ENCODE measurements around the gene RPS19BP1.

Gene RPS19BP1

DNA sequence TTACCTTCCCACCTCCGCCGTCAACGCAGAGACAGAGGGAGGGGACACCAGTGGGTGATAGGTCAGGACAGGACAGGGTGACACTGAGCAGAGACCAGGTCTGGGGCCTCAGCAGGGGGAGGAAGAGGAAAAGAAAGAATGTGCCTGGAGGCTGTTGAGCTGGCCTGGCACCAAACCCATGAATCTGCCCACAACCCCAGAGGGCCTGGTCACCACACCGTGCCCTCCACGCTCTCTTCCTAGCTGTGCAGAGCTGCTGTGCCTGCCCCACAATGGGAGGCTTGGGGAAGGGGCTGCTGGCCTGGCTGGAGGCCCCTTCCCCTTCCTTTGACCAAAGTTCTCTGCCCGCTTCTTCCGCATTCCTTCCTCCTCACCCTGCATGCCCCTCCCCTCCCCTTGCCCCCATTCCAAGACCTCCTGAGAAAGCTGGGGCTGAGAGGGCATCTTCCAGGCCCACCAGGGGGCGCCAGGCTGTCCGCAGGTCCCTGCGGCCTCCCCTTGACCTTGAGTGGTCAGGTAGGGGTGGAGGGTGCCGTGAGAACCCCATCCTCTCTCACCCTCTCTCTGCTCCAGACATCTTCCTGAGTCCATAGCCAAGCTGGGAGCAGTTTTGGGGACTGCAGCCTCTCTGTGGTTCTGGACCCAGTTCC is 27.0 kb upstream of the RPS19BP1 start:
- in situ Hi-C loops (cut with MboI; ENCODE audit: low sequenced_read_pairs), result no loop called here

DNA sequence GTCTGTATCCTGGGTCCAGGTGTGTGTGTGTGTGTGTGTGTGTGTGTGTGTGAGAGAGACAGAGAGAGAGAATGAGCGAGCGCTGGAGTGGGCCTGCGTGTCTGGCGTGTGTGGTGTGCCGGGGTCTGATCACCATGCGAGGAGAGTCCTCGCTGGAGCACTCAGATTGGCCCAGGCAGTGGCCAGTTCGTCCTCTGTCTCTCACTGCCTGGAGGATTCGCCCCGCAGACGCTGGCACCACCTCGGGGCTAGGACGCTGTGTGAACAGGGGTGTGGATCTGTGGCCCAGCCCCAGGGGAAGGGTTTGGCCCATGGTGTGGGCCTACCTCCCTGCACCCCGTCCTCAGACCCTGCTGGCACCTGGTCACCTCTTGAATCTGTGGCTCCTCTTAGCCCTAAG is 26.4 kb upstream of the RPS19BP1 start:
- in situ Hi-C loops (cut with MboI; ENCODE audit: low sequenced_read_pairs), result no loop called here

DNA sequence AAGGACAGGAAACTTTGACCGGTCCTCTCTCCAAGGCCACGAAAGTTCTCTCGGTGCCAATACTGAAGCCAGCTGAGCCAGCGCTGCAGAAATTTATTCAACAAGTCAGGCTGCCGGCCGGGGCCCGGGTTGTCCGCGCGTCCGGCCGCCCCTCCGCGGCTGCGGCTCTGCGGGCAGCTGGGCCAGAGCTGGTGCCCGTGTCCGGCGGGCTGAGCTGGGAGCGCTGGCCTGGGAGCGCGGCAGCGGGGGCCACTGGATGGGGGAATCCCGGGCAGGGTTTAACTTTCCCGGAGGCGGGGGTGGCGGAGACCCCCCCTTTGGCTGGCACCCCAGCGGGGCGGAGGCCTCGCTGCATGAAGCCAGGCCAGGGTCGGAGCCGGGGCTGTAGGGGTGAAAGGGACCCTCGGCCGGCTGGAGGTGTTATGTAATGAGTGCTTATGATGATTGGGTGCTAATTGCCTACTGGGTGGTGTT is 25.7 kb upstream of the RPS19BP1 start:
- in situ Hi-C loops (cut with MboI; ENCODE audit: low sequenced_read_pairs), result no loop called here

DNA sequence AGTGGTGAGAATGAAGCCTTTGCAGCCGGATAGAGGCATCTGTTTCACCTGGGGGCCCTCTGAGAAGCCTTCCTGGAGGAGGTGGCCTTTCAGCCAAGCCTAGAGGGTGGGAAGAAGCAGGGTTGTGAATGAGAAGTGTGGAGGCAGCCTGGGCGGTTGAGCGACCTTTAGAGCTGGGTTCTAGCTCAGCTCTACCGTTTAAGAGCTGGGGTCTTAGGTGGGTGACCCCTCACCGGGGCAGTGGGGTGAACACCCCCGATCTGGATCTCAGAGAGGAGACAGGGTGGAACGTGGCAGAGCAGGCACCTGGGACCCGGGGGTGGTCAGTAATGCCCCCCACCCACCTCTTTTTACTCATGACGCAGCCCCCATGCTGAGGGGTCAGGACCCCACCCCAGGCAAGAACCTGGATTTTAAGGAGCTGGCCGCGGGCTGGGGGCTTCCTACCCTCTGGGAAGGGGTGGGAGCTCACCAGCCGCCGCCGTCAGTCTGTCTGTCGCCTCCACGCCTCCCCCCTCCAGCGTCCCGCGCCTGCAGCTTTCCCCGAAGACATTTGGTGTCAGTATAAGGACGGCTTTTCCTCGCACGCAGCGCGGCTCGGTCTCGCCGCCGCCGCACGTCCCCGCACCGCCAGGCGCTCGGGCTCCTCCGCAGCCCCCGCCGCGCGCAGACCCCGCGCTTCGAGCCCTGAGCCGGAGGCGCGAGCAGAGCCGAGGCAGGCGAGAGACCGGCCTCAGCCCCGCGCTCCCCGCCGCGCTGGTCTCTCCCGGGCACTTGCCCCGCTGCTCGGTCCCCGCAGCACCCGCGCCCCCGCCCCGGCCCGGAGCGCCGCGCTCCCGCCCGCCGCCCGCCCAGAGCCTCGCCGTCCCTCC is 24.7 kb upstream of the RPS19BP1 start:
- in situ Hi-C loops (cut with MboI; ENCODE audit: low sequenced_read_pairs), result no loop called here

DNA sequence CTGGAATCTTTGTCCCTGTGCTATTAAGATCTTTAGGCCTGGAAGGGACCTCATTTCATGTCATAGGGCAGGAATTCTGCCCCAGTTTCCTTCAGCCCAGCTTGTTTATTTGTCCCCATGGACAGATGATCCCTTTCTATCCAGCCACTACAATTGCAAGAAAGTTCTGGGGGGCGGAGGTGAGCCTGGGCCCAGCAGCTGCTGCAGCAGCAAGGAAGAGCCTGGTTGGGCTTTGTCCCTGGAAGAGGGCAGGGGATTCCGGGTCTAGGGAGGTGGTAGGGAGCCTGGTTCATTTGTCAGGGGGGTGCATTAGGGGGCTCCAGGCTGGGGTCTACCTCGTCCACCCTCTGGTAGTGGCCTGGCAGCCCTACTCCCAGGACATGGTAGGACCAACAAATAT is 21.6 kb upstream of the RPS19BP1 start:
- in situ Hi-C loops (cut with MboI; ENCODE audit: low sequenced_read_pairs), result no loop called here

DNA sequence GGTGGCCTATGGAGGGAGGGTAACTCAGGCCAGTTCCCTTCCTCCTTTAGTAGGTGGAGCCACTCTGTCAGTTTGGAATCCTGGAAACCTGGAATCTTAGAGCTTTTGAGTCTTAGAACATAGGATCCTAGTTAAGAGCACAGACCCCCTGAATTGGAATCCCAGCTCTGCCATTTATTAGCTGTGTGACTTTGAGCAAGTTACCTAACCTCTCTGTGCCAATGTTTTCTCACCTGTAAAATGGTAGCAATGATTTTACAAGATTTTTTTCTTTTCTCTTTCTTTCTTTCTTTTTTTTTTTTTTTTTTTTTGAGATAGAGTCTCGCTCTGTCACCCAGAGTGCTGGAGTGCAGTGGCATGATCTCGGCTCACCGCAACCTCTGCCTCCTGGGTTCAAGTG is 20.9 kb upstream of the RPS19BP1 start:
- in situ Hi-C loops (cut with MboI; ENCODE audit: low sequenced_read_pairs), result no loop called here

DNA sequence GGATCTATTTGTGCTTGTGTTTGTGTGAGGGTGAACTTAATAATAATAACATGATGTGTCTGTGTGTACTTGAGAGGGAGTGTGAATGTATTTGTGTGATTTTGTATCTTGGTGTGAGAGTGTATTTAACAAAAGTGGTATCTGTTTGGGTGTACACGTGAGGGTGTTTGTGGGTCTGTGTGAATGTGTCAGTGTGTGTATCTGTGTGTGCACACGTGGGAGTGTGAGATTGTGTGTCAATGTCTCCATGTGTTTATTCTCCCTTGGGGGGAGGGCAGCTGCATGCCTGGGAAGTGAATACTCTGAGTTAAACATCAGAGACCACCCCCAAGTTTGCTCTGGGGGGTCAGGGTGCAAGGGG is 15.0 kb upstream of the RPS19BP1 start:
- in situ Hi-C loops (cut with MboI; ENCODE audit: low sequenced_read_pairs), result no loop called here

DNA sequence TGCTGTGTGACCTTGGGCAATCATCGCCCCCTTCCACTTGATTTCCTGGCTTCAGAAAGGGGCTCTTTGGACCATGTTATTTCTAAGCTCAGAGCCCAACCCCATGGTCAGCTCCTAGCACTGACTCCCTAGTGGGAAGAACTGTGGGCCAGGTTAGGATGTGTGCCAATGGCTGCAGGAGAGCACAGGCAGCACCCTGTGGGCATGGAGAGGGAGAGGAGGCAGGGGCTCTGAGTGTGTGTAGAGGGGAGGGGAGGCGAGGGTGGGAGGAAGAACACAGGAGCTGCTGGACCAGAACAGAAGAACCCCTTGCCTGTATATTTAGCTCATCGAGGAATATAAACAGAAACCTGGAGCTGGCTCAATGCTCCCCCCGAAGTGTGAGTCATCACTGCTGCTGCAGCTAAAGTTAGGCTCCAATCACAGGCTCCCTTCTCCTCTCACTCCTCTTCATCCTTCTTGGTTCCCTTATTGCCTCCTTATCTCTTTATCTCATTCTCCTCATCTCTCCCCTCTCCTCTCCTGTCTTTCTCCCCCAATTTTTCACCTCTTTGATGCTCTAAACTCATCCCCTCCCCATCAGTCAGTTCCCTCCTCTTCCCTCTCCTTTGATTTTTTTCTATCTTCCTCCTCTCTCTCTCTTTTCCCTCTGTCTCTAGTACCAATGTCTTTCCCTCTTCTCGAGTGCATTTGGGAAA is 14.5 kb upstream of the RPS19BP1 start:
- in situ Hi-C loops (cut with MboI; ENCODE audit: low sequenced_read_pairs), result no loop called here

DNA sequence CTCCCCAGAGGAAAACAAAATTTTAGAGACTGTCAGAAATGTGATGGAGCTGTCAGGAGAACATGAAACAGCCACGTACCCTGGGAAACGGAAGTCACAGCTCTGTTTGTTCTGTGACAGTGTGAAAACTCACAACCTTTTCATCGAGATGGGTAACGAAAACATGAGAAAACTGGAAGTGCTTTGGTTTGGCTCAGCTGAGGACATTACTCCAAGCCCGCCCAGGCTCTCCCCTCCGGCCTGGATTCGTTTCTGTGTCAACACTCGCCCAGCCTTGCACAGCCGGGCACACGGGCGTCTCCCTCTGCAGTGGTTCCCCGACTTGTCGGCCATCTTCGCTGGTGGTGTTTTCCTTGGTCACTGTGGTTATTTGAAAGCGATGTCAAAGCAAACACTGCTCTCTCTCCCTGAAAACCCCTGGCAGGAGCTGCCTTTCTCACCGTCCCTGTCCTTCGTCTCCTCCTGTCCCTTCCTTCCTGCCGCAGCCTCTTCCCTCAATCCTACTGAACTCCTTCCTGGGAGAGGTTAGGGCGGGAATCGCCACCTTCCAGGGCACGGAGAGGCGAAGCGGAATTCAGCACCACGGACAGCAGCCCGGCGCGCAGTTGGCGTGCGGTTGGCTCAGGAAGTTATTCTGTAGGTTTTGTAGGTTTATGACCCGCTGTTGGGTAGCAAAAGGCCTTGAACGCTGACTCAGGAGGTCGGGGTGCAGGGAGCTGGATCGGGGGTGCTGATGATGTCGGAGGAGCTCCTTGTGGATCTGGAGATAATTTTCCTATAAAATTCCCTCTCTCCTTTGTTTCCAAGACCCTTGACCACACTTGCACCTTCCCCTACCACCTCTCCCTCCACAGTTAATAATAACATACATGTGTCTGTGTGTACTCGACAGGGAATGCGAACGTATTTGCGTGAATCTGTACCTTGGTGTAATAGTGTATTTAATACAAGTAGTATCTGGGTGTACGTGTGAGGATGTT is 13.1 kb upstream of the RPS19BP1 start:
- in situ Hi-C loops (cut with MboI; ENCODE audit: low sequenced_read_pairs), result no loop called here

DNA sequence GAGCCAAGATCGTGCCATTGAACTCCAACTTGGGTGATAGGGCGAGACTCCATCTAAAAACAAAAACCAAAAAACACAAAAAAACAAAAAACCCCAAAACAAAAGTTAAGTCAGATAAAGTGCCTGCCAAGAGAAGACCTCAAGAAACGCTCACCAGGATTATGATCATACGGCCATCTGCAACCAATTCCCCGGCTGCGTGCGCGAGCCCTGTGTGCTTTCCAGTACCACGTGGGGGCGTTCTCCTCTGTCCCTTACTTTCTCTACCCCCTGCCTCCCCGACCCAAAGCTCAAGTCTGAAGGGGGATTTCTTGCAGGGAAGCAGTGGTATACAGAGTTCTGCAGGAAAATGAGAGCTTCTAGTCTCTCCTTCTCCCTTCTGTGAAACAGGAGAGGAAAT is 10.5 kb upstream of the RPS19BP1 start:
- in situ Hi-C loops (cut with MboI; ENCODE audit: low sequenced_read_pairs), result no loop called here

DNA sequence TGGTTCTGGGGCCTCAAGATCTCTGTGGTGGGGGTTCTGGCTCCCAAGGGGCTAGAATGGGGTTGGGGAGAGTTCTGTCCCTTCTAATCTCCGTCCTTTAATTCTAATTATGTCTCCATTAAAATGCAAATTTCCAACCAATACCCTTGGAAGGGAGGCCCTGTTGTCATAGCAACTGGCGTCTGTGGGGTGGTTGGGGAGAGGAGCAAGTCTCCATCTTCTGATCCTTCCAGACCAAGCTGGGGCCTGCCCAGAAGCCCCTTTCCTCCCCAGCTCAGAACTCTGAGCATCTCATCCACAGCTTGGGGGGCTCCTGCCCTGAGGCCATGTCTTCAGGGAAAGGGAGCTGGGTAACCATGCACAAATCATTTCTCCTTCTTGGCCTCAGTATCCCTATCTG is 5.4 kb upstream of the RPS19BP1 start:
- in situ Hi-C loops (cut with MboI; ENCODE audit: low sequenced_read_pairs), result no loop called here

DNA sequence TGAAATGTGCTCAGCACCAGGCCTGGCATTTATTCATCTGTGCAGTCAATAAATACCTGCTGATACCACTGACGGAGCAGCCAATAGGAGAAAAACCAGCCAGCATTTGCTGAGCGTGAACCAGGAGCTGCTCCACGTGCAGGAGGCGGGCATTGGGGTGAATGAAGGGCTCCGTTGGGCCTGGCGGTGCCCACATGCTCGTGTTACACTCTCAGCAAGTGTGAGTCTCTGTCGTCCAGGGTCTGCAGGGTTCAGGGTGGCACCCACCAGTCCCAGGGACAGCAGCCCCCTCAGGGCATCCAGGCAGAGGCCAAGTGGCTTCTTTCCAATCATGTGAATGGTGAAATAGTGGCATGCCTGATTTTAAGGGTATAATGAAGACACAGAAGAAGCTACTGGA is 4.2 kb upstream of the RPS19BP1 start:
- in situ Hi-C loops (cut with MboI; ENCODE audit: low sequenced_read_pairs), result no loop called here

DNA sequence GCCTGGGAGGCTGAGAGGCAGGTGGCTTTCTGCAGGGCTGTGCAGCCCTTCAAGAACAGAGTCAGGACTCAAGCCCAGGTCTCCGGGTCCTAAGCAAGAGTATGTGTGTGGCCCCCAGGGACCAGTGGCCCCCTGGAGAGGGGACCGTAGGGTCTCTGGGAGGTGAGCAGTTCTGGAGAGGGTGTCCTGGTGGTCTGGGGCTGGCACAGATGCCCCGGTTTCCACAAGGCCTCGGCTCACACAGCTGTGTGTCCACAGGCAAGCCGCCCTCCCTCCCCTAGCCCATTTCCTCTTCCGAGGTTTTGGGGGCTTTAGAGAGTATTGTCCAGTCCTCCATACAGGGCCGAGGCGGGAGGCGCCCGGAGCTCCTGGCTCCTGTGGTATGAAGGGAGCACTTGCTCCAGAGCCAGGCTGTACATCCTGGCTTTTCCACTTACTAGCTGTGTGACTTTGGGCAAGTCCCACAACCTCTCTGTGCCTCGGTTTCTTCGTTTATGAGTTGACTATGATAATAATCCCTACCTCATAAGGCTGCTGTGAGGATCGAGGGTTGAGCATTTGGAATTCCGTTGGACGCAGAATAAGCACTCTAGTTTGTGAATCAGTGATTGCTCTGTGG is 3.4 kb upstream of the RPS19BP1 start:
- in situ Hi-C loops (cut with MboI; ENCODE audit: low sequenced_read_pairs), result no loop called here

DNA sequence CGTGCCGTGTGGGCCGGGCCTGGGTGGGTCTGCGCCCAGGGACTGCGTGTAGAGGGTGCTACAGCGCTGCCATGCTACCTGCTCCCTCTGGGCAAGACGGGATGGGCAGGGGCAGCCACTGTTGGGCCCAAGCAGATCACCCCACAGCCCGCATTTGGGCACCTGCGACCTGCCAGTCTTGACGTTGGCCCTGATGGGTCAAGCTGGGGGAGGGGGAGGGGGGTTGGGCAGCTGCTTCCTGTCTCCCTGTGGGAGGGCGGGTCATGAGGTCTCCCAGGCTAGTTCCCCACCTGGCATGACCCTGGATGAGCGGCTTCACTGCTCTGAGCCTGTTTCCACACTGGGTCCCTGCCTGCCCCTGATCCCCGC is 2.8 kb upstream of the RPS19BP1 start:
- in situ Hi-C loops (cut with MboI; ENCODE audit: low sequenced_read_pairs), result no loop called here

DNA sequence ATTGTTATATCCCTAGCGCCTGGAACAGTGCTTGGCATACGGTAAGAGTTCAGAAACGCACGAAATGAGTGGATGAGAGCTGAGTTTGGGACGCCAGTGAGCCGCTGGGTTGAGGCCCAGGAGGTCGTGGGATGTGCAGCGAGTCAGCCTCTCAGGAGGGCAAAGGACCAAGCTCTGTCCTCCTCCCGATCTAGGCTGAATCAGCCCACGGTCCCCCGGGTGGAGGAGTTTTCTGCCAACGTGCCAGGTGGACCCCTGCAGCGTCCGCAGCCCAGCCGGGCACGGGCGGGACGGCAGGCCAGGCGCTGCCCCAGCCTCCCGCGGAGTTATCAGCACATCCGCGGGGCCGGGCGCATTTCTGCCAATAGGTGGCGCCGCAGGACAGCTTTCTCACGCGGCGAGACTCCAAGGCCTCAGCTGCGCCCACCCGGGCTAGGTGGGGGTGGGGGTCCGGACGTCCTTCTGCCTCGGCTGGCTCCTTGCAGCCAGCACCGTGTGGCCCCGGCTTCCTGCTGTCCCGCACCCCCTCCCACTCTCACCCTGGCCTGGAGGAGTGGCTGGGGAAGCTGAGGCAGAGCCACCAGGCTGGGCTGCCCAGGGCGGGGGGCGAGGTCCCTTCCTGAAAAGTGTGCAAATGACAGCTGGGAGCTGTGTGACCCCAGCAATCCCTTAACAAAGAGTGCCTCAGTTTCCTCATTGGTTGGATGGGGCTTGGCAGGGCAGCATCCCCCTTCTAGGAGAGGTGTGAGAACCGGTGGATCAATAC is 2.2 kb upstream of the RPS19BP1 start:
- in situ Hi-C loops (cut with MboI; ENCODE audit: low sequenced_read_pairs), result no loop called here

DNA sequence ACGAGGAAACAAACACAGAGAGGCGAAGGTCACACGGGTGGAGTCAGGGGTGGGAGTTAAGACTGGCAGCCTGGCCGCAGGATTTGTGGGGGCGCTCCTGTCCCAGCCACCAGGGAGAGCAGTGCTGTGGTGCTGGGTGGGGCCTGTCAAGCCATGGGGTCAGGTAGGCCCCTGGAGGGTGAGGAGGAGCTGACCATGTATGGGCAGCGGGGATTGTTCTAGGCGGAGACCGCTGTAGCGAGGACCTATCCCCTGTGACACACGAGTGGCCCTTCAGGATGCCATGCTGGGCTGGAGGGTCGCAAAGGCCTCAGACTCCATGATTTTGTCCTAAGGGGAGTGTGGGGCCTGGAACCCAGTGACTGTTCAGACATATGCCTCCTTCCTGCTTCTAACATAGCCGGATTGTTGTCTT is 1.6 kb upstream of the RPS19BP1 start:
- in situ Hi-C loops (cut with MboI; ENCODE audit: low sequenced_read_pairs), result no loop called here

DNA sequence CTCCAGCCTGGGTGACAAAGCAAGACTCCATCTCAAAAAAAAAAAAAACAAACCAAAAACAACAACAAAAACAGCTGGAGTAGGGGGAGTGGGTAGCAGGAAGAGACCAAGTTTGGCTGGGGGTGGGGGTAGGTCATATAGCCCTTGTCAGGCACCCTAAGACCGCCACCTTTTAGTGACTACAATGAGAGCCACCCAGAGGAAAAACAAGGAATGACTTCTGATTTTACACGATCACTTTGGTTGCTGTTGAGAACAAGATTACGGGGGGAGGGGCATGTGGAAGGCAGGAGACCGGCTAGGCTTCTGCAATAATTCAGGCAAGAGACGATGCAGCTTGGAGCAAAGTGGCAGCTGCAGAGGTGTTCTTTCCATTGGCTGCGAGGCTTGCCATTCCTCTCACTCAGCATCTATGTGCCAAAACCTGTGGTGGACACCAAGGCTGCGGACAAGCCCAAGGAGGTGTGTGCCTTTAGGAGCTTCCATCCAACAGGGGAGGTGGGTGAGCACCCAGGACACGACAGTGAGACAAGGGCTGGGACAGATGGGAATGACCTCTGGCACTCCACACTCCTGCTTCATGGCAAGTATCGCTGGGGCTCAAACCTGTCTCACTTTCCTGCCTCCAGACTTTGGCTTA is 1.7 kb downstream of the RPS19BP1 start:
- in situ Hi-C loops (cut with MboI; ENCODE audit: low sequenced_read_pairs), result no loop called here

DNA sequence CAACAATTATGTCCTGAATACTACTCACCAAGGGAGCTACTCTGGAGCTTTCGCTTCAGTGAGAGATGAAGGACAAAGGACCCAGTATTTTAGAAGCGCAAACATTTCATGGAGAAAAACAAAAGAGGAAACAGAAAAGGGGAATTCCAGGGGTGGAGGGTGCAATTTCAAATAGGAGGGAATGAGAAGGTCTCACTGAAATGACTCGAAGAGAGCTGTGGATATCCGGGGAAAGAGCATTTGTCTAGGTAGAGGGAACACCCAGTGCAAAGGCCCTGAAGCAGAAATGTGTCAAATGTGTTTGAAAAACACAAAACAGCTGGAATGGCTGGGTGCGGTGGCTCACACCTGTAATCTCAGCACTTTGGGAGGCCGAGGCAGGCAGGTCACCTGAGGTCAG is 2.4 kb downstream of the RPS19BP1 start:
- in situ Hi-C loops (cut with MboI; ENCODE audit: low sequenced_read_pairs), result no loop called here

DNA sequence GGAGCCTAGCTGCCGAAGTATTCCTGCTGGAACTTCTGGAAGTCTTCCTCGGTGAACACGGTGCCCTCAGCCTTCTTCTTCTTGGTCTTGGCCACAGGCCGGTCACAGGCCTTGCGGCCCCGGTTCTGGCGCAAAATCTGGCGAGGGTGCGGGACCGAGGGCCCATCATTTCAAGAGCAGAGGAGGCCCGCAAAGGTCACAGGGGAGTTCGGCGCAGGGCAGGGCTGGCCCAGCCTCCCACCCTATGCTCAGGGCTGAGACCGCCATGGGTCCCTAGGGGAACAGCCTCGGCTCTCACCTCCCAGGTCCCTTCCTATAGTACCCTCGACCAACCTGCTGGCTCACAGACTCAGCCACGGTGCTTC is 3.1 kb downstream of the RPS19BP1 start:
- in situ Hi-C loops (cut with MboI; ENCODE audit: low sequenced_read_pairs), result no loop called here
